Progenitor cell of endocrine pancreas (in vitro differentiated cells): Measurements from ENCODE around the gene COMP. TPM values are rescaled to one million over a fixed set of nuclear protein-coding genes. Genes with fewer than 3 reads are reported as not detected.

Source experiments
- DNase-seq: peaks from one replicate; pipeline ENCODE4 v3.0.0; 2021; ENCODE audit warnings: low spot score; ENCODE audit not compliant: unreplicated experiment
- H3K27ac Mint-ChIP-seq: 2 replicates; pipeline ENCODE4 v1.8.0; 2021; ENCODE audit warnings: mild to moderate bottlenecking, moderate library complexity, mixed read lengths
- H3K27me3 Mint-ChIP-seq: 2 replicates; pipeline ENCODE4 v1.8.0; 2021; ENCODE audit warnings: mixed read lengths
- H3K36me3 Mint-ChIP-seq: 2 replicates; pipeline ENCODE4 v1.8.0; 2022; ENCODE audit warnings: mixed read lengths; ENCODE audit not compliant: insufficient read depth
- H3K4me1 Mint-ChIP-seq: 2 replicates; pipeline ENCODE4 v1.8.0; 2021; ENCODE audit warnings: low read depth, mixed read lengths
- H3K4me3 Mint-ChIP-seq: 2 replicates; pipeline ENCODE4 v1.8.0; 2021; ENCODE audit warnings: low read depth, mild to moderate bottlenecking, moderate library complexity, mixed read lengths
- H3K9me3 Mint-ChIP-seq: 2 replicates; pipeline ENCODE4 v1.8.0; 2021; ENCODE audit warnings: low read depth, mixed read lengths
- total RNA-seq: library from RNA; stranded (reverse); gene quantifications from 2 replicates; pipeline ENCODE4 v1.2.1, GENCODE V29; 2021
- TF ChIP-seq, protein P1 (sequence below): fragments of 200-600 bp; sonication (generic); IDR thresholded peaks from one replicate; pipeline ENCODE4 v1.5.0; 2021; ENCODE audit warnings: antibody characterized with exemption, mild to moderate bottlenecking; ENCODE audit not compliant: unreplicated experiment

Gene COMP
- total RNA-seq, 1 donor from 2014 or later: 0.24 TPM

DNA sequence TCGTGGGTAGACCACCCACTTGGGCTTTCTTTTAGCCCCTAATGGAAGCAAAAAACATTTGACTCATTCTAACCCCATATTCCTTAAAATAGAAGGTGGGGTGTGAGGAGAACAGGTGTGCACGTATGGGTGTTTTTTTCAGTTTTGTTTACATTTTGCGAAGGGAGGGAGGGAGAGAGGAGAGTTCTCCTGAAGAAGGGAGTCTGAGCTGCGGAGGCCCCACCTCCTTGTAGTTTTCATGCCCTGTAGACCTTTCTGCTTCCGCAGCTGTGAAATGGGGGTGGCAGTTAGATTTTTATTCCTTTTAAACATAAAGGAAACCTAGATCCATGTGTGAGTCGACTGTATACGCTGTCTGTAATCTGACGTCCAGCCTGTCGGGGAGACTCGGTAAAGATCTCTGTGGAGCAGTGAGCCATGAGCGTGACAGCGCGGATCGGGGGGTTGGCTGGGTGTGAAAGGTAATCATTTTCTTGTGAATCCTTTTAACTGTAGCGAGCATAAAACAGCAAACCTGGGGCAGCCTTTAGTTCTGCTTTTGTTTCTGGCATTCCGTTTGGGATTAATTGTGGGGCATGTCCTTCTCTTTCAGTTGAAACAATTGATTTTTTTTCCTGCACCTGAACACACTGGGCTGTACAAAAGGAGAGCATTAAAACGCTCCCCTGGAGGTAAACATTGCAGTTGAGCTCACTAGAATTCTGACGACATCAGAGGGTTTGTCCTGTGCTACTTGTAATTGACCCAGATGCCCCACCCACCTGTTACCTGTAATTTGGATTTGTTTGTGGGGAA is 42.9 kb upstream of the COMP start:
- TF ChIP-seq, protein P1, sequence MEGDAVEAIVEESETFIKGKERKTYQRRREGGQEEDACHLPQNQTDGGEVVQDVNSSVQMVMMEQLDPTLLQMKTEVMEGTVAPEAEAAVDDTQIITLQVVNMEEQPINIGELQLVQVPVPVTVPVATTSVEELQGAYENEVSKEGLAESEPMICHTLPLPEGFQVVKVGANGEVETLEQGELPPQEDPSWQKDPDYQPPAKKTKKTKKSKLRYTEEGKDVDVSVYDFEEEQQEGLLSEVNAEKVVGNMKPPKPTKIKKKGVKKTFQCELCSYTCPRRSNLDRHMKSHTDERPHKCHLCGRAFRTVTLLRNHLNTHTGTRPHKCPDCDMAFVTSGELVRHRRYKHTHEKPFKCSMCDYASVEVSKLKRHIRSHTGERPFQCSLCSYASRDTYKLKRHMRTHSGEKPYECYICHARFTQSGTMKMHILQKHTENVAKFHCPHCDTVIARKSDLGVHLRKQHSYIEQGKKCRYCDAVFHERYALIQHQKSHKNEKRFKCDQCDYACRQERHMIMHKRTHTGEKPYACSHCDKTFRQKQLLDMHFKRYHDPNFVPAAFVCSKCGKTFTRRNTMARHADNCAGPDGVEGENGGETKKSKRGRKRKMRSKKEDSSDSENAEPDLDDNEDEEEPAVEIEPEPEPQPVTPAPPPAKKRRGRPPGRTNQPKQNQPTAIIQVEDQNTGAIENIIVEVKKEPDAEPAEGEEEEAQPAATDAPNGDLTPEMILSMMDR: no peak
- H3K4me3 Mint-ChIP-seq: peak overlapping the region; percentile 92
- peaks cover 7% of the 10 kb centered on the region for H3K36me3 Mint-ChIP-seq
- H3K27ac Mint-ChIP-seq: peak overlapping the region; percentile 100
- peaks cover 35% of the 10 kb centered on the region for H3K4me1 Mint-ChIP-seq
- H3K9me3 Mint-ChIP-seq: no peaks in the 10 kb centered on the region
- no peak for DNase-seq
- H3K27me3 Mint-ChIP-seq: no peaks in the 10 kb centered on the region

DNA sequence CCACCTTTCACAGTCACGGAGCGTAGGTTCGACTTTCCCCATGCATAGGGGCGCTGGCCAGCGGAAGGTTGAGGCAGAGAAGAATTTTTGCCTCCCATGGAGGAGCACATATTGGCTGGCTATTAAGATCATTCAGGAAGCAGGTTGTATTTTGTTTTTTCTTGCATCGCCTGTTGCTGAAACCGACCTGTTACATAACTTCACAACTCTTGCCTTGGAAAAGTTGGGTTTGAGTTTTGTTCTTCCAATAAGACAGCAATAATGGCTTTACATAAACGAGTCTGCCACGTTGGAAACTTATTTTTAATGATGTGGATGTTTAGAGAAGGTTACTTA is 42.0 kb upstream of the COMP start:
- peaks cover 35% of the 10 kb centered on the region for H3K4me1 Mint-ChIP-seq
- H3K27me3 Mint-ChIP-seq: no peaks in the 10 kb centered on the region
- H3K27ac Mint-ChIP-seq: peak overlapping the region; percentile 100
- peaks cover 7% of the 10 kb centered on the region for H3K36me3 Mint-ChIP-seq
- TF ChIP-seq, protein P1: no peak
- DNase-seq: no peak
- peak overlapping the region; percentile 92 for H3K4me3 Mint-ChIP-seq
- no peaks in the 10 kb centered on the region for H3K9me3 Mint-ChIP-seq

DNA sequence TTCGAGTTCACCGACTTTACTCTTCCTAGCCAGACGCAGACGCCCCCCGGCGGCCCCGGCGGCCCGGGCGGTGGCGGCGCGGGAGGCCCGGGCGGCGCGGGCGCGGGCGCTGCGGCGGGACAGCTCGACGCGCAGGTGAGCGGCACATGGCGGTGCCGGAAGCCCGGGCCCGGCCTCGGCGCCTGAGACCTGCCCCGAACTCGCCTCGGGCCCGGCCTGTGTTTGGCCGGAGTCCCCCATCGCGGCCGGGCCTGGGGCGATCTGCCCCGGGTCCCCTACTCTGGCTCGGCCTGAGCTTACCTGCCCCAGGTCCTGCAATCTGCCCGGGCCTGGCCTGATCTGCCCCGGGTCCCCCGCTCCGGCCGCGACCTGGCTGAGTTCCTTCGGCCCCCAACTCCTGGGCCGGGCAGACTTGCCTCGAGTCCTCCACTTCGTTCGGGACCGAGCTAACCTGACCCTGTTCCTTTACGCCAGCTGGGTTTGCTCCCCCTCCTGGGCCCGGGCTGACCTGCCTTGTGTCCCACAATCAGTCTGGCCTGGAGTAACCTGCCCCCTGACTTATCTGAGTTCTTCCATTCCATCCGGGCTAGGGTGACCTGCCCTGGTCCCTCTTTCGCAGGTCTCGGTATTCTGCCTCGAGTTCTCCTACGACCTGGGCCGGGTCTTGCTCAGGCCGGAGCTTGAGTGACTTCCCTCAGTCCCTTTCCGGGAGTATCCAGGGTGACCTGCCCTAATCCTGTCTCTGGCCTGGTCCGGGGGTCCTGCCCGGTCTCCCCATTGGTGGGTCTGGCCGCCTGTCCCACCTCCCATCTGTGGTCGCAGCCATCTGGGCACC is 41.4 kb upstream of the COMP start:
- peaks cover 34% of the 10 kb centered on the region for H3K4me1 Mint-ChIP-seq
- H3K27me3 Mint-ChIP-seq: peaks cover 3% of the 10 kb centered on the region
- peaks cover 7% of the 10 kb centered on the region for H3K36me3 Mint-ChIP-seq
- no peak for DNase-seq
- H3K4me3 Mint-ChIP-seq: peak overlapping the region; percentile 92
- TF ChIP-seq, protein P1: peak; percentile 33
- H3K27ac Mint-ChIP-seq: peak overlapping the region; percentile 100
- H3K9me3 Mint-ChIP-seq: peaks cover 2% of the 10 kb centered on the region

DNA sequence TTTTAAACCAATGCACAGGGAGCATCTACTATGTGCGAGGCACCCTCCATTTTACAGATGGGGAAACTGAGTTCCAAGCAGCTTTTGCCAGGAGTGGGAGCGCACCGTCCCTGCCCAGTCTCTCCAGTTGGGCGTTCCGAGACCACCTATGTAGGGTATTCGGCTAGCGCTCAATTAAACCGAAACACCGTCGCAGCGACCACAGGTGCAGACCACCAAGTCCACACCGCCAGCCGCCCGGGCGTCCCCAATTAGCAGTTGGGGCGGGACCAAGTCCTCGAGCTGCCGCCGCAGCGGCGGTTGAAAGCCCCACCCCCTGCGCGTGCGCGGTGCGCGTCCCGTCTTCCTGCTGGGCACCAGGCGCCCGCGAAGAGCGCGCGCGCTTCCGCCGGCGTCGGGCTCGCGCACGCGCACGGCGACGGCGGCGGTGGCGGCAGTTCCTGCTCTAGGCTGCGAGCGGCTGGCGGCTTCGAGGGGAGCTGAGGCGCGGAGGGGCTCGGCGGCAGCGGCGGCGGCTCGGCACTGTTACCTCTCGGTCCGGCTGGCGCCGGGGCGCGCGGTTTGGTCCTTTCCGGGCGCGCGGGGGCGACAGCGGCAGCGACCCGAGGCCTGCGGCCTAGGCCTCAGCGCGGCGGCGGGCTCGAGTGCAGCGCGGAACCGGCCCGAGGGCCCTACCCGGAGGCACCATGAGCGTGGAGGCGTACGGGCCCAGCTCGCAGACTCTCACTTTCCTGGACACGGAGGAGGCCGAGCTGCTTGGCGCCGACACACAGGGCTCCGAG is 40.6 kb upstream of the COMP start, which contains the start of gene UPF1:
Gene UPF1 (plus strand): TSS at position 436 of the 782 bp plus-strand sequence. CDS start 251 bp downstream, at position 687.
- Mint-ChIP-seq H3K4me3 (peak within 1 kb of the TSS; percentile 92), H3K36me3 (peaks cover 7% of the 10 kb centered on the region), H3K4me1 (peaks cover 32% of the 10 kb centered on the region), H3K27ac (peak within 1 kb of the TSS; percentile 100), H3K27me3 (peaks cover 4% of the 10 kb centered on the region), H3K9me3 (peaks cover 3% of the 10 kb centered on the region)
- DNase-seq: peak; percentile 92
- TF ChIP-seq, protein P1: no peak

DNA sequence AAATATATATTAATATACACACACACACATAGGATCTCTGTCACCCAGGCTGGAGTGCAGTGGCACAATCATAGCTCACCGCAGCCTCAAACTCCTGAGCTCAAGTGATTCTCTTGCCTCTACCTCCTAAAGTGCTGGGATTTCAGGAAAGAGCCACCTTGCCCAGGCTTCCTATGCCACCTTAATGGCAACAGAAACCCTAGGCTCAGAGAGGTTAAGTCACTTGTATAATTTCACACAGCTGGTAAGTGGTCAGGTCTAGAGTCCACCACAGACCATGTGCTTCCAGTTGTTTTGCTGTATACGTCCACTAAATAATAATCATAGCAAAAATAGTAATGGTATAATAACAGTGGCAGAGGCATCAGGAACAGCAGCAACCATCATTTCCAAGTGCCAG is 39.4 kb upstream of the COMP start:
- H3K9me3 Mint-ChIP-seq: peaks cover 7% of the 10 kb centered on the region
- DNase-seq: no peak
- no peak overlapping the region for H3K27ac Mint-ChIP-seq
- peaks cover 1% of the 10 kb centered on the region for H3K36me3 Mint-ChIP-seq
- H3K27me3 Mint-ChIP-seq: peaks cover 4% of the 10 kb centered on the region
- H3K4me3 Mint-ChIP-seq: peak overlapping the region; percentile 54
- TF ChIP-seq, protein P1: no peak
- H3K4me1 Mint-ChIP-seq: peaks cover 22% of the 10 kb centered on the region
